Mesenteric fat pad (tissue), 1 donor: ENCODE measurements around the gene OXGR1. TPM values are rescaled to one million over a fixed set of nuclear protein-coding genes. Genes with fewer than 3 reads are reported as not detected.
"Not testable (repeated sequence)": the region's sequence is repeated elsewhere in the genome, so short reads cannot be mapped to it uniquely, and the experiment has no call there.

Experiments used
- DNase-seq: peaks from one replicate; pipeline ENCODE4 v3.0.0-alpha.2; 2020; ENCODE audit warnings: low spot score
- total RNA-seq: library from RNA; stranded (reverse); fragmentation: NEBNext Ultra II Directional; extraction: Animal tissue kit (Norgen Biotek cat#: 25700); gene quantifications from one replicate; pipeline ENCODE4 v1.2.1, GENCODE V29; 2021
- donor health status: DM: yes; HTN: yes; CAD: no.

The OXGR1 gene
- total RNA-seq, 1 donor from 2014 or later: 0.42 TPM

- no peak for DNase-seq
Measured at GRCh38 chr13:97005625-97006262, 11.5 kb upstream of the OXGR1 start.

DNA sequence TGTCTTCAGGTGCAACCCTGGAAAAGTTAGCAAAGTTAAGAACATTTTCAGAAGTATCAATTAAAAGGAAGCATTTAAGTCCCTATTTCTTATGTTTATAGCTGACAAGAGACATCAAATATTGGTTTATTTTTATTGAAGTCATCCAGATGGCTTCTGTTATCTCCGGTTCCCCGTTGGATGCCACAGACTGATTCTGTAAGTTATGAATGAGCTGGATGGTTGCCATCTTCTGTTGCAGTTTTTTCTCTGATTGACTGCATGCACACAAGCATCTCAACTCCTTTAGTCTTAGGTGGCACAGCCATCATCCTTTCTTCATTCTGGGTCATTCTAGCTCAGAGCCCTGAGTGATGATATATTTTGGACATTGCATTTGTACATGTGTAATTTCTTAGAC lies 10.6 kb upstream of the OXGR1 start:
- no peak for DNase-seq

- no peak for DNase-seq
Measured at GRCh38 chr13:97004096-97004876, 10.0 kb upstream of the OXGR1 start.

- DNase-seq: no peak
Measured at GRCh38 chr13:97003071-97003470, 8.8 kb upstream of the OXGR1 start.

DNA sequence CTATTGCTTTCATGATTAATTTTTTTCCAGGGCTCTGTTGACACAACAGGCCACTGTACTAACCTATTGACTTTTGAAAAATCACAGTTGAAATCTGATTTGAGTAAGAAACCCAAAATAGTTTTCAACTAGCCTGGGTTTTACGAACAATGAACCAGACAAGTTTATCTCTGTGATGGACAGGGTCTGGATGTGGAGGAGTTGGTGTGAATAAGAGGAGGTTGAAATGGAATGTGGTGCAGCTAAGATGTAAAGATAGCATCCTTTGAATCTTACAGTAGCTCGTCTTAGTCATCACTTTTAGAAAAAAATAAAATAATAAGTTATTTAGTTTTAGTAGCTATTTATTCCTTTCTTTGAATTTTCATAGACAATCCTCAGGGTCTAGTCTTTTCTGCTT lies 8.3 kb upstream of the OXGR1 start:
- DNase-seq: no peak

GRCh38 chr13:97001636-97002035 lies 7.4 kb upstream of the OXGR1 start:
- no peak for DNase-seq

- no peak for DNase-seq
Measured at GRCh38 chr13:97000295-97000925, 6.1 kb upstream of the OXGR1 start.

DNA sequence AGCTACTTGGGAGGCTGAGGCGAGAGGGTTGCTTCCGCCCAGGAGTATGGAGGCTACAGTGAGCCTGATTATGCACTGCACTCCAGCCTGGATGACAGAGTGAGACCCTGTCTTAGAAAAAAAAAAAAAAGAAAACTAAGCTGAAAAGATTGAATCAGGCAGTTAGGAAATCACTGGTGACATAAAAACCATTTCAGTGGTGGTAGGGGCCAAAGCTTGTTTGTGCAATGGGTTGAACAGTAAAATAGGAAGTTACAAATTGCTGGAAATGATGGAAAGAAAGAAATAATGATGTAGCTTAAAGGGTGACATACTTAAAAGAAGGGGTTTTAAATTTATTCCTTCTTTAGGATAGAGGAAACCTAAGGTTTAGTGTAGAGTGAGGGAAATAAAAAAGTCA lies 4.8 kb upstream of the OXGR1 start:
- no peak for DNase-seq

DNA sequence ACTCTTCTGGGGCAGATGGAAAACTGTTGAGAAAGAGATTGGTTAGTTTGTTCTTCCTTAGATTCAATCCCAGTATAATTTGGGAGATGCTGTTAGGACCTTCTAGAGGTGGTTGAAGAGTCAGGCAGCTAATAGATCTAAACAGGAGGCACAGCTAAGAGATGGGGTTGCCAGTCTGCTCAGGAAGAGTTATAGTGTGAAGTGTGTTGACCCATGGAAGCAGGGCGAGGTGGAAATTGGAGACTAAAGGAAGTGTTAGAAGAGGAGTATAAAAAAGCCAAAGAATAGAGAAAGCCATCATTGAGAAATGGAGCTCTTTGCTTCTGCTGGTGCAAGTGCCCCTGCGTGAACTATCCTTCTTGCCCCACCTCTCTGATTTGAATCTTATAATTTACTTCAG lies 3.8 kb upstream of the OXGR1 start:
- no peak for DNase-seq

DNA sequence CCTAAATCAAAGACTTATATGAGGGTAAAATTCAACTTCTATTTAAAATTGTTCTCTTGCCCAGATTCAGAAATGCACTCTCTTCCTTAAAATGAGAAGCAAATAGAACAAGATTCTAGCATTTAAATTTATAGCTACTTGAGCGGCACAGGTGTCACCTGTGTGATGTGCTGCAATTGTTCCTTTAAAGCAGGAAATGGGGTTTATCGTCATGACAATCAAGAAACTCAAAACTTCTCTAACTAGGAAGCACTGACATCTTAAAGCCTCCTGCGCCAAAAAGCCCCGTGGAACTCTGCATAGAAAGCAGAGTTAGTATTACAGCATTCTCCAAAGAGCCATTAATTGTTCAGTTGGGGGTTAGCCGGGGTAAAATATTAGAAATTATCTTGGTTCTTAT lies 2.6 kb upstream of the OXGR1 start:
- no peak for DNase-seq

DNA sequence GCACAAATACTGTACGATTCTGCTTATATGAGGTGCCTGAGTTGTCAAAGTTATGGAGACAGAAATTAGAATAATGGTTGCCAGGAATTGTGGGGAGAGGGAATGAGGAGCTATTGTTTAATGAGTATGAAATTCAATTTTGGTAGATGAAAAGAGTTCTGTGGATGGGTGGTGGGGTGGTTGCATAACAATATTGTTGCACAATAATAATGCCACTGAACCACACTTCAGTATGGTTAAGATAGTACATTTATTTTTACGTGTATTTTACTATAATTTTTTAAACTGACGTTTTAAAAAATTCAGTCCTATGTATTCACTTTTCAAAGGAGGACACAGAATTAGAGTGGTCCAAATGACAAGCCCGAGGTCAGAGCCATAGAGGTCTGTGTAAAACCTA lies 1.8 kb upstream of the OXGR1 start:
- DNase-seq: no peak

DNA sequence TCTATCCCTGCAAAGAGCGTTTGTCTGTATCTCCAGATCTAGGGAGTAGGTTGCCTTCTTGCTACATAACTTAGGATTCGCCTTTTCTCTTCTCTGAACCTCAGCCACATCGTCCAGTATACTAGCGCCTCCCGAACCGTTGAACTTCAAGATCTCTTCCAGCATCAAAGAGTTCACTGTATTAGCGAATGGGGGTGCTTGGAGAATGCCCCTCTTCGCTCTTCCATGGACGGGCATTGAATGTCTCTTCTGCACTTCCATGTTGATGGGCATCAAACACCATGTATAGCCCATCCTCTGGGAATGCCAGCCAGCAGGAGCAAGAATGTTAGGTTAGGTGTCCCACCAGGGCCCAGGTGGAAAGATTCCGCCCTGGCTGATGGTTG lies 575 bp upstream of the OXGR1 start:
- no peak for DNase-seq

DNA sequence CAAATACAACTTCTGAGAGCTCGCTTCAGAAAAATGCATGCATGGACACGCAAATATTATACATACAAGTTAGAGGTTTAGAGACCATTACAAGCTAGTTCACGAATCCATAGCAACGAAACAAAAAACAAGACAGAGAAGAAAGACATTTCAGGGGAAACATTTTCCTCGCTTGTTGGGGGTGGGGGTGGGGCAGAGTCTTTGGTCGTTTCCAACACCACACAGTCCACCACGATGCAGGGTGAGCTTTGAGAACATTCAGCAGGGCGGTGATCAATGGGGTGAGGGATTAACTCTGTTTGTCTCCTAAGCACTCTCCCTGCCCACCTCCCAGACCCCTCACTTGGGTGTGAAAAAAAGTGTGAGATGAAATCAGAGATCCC lies 651 bp downstream of the OXGR1 start:
- no peak for DNase-seq

GRCh38 chr13:96992633-96993032 lies 1.6 kb downstream of the OXGR1 start:
- no peak for DNase-seq

DNA sequence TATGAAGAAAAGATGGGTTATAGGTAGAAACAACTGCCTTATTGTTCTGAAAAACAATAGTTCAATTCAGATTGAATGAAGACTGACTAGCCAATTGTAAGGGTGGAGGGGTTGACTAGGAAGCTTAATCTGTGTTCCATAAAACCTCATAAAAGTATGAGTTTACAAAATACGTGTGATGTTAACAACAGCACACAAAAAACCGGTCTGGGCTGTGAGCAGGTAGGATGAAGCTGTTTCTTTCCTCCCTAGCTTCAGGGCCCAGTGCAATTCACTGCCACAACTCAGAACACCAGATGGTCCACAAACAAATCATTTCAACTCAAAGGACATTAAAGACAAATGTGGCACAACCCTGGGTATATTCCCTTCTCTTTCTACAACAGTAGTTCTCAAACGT lies 3.2 kb downstream of the OXGR1 start:
- DNase-seq: no peak

- DNase-seq: no peak
Measured at GRCh38 chr13:96988441-96988840, 5.8 kb downstream of the OXGR1 start.

- DNase-seq: no peak
Measured at GRCh38 chr13:96984051-96984508, 10.2 kb downstream of the OXGR1 start.

GRCh38 chr13:96982672-96983071 lies 11.6 kb downstream of the OXGR1 start:
- DNase-seq: no peak

GRCh38 chr13:96979861-96980260 lies 14.4 kb downstream of the OXGR1 start:
- DNase-seq: not testable (repeated sequence)

- no peak for DNase-seq
Measured at GRCh38 chr13:96968027-96968426, 26.2 kb downstream of the OXGR1 start.

- DNase-seq: no peak
Measured at GRCh38 chr13:96967248-96967745, 27.0 kb downstream of the OXGR1 start.

DNA sequence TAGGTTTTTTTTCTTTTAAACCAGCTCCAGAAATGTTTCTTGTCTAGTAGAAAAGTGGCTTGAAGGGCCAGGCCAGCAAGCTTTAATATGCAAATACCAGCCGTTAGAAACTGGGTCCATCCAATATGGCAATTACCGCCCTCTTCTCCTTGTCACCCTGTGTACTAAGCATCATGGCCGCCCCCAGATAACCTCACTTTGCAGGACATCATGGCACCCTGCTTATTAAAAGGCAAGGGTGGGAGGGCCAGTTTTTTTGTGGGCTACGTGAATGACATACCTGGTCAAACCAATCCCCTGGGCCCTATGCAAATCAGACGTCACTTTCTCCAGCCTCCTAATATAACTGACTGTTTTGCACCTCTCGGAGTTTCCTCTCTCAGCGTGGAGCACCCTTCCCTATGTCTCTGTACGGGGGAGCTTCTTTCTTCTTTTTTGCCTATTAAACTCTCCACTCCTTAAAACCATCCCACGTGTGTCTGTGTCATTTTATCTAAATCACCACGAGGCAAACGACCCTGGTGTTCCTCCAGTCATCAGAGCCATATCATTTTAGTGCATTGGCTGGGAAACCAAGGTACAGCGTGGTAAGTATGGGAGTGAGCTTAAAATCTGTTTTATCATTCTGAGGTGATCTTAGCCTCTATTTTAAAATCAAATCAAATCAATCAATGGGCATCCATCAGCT lies 27.7 kb downstream of the OXGR1 start:
- no peak for DNase-seq
